Measurements from ENCODE around the gene DUSP28.
"Not testable (repeated sequence)": the region's sequence is repeated elsewhere in the genome, so short reads cannot be mapped to it uniquely, and the experiment has no call there.

DUSP28 gene

DNA sequence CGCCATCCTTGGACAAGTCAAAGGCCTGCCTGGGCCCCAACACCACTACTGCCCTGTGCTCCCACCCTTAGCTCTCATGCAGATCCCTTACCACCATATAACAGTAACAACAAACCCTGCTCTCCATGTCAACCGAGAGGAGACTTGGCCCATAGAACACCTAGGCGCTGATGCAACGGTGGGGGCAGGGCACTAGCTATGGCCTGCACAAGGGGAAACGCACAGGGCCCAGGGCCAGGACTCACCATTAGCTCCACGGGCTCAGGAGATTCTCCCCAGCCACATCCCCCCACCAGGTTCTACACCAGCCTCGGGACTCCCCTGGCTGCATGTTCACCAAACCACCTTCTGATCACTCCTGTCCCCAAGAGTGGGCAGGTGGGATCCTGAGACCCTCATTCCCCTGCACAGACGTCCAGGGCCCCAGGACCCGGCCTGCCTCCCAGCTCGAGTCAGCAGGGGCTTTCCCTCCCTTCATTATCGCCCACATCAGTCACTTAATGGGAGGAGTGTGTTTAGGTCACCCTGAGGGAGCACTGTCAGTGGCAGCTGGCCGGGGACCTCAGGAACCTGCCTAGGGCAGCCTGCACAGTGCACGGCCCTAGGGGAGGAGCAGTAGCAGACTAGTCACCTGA, 31.6 kb upstream of the DUSP28 start:
- no peak for DNase-seq

DNA sequence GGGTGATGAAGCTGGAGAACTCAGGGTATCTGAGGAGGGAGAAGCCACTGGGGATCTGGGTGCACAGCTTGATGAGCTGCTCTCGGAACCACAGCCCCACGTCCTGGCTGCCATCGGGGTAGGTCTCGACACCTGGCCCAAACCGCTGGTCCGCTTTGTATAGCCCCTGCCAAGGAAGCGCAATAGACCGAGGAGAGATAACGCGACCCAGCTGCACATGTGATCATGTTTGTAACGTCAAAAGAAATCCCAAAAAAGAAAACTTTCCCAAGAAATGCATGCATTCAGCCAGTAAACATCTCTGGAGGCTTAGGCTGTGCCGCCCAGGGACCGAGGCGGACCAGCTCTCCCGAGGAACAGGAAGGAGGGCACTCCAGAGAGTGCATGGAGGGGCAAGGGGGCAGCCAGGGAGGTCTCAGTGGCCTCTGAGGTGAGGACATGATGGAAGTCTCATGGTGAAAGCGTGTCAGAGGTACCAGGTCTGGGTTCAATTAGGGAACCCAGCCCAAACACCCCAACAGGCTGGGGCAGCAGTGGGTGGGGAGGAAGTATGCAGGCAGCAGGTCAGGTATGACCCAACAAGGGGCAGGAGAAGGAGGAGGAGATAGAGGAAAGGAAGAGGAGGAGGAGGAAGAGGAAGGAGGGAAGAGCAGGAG, 30.7 kb upstream of the DUSP28 start:
- DNase-seq = peak; percentile 41

DNA sequence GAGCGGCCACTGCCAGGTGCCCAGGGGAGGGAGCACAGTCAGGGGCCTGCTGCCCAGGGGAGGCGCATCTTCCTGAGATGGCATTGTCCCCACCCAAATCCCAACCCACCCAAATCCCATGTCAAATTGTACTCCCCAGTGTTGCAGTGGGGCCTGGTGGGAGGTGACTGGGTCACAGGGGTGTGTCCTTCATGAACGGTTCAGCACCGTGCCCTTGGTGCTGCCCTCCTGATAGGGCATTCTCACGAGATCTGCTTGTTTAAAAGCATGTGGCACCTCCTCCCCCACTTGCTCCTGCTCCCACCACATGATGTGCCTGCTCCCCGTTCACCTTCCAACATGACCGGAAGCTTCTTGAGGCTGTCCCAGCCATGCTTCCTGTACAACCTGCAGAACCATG, 30.0 kb upstream of the DUSP28 start:
- no peak for DNase-seq

DNA sequence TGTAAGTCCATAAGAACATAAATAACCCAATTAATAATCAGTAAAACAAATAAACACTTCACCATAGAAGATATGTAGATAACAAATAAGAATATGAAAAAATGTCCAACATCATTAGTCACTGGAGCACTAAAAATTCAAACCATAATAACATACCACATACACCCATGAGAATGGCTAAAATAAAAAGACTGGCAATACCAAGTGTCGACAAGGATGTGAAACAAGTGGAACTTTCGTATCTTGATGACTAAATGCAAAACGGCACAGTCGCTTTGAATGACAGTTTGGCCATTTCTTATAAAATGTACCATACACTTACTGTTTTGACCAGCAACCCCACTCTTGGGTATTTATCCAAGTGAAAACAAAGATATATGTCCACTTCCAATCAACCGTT, 29.1 kb upstream of the DUSP28 start:
- DNase-seq = no peak

DNA sequence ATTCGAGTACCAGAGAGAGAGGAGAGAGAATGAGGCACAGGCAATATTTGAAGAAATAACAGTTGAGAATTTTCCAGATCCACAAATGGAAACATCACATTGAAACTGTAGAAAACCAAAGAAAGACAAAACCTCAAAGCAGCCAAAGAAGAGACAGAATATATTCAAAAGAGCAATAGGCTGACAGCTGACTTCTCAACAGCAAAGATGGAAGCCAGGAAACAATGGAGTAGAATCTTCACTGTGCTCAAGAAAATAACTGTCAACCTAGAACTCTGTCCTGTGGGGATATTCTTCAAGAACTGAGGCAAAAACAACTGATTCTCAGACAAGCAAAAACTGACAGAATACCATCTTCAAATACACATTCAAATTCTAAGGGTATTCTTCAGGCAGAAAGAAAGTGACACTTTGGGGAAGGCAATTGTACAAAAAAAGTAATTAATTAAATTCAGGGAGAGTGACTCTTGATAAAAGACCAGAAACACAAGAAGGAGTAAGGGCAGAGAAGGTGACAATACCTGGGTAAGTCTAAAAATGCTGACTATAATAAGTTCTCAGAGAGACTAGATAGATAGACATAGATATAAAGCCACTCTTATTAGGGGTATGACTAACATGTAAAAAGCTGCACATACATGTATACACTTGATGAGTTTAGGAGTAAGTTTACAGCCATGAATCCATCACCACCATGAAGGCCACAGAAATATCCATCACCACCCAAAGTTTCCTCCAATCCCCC, 28.0 kb upstream of the DUSP28 start:
- DNase-seq = no peak

DNA sequence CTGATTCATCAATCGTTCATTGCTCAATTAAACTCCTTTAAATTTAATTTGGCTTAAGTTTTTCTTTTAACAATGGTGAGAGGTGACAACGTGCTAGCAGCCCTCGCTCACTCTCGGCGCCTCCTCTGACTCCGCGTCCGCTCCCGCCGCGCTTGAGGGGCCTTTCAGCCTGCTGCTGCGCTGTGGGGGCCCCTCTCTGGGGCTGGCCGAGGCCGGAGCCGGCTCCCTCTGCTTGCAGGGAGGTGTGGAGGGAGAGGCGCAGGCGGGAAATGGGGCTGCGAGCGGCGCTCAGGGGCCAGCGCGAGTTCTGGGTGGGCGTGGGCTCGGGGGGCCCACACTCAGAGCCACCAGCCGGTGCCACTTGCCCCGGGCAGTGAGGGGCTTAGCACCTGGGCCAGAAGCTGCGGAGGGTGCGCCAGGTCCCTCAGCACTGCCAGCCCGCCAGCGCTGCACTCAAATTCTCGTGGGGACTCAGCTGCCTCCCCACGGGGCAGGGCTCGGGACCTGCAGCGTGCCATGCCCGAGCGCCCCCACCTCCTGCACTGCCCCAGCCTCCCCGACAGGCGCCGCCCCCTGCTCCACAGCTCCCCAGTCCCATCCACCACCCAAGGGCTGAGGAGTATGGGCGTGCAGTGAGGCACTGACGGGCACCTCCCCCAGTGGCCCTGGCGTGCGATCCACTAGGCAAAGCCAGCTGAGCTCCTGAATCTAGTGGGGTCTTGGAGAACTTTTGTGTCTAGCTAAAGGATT, 22.0 kb upstream of the DUSP28 start:
- peak; percentile 38 for DNase-seq

DNA sequence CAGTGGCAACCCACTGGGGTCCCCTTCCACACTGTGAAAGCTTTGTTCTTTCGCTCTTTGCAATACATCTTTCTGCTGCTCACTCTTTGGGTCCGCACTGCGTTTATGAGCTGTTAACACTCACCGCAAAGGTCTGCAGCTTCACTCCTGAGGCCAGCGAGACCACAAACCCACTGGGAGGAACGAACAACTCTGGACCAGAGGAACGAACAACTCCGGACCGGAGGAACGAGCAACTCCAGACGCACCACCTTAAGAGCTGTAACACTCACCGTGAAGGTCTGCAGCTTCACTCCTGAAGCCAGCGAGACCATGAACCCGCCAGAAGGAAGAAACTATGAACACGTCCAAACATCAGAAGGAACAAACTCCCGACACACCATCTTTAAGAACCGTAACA, 21.1 kb upstream of the DUSP28 start:
- DNase-seq = not testable (repeated sequence)

DNA sequence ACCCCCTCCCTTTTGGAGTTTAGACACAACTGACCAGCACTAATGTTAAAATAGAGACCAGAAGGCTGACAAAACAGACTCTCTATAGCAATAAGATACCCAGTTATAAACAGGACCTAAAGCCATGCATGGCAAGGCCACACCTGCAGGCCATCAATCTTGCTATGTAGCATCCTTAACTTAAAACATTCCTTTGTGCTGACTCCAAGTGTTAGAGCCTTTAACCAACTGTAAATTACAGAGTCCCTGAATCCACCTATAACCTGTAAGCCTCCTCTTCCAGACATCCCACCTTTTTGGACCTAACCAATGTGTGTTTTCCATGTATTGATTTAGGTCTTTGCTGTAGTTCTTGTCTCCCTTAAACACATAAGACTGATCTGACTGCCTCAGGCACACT, 20.3 kb upstream of the DUSP28 start:
- no peak for DNase-seq

DNA sequence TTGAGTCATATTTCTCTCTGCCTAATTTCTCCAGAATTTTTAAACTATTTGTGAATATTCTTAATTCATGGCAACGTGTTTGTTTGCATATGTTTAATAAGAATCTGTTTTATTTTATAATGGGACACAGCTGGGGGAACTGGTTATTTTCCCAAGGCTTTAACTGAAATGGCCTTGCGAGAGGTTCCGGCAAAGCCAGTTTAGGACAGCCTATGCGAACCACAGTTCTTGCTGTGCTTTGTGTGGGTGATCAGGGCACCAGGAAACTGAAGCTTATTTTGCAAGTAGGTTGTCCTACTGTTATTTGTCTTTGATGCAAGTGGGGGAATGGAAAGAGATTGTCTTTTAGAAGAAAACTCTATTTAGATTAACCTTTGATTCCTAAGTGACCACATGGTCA, 8.9 kb upstream of the DUSP28 start:
- no peak for DNase-seq

DNA sequence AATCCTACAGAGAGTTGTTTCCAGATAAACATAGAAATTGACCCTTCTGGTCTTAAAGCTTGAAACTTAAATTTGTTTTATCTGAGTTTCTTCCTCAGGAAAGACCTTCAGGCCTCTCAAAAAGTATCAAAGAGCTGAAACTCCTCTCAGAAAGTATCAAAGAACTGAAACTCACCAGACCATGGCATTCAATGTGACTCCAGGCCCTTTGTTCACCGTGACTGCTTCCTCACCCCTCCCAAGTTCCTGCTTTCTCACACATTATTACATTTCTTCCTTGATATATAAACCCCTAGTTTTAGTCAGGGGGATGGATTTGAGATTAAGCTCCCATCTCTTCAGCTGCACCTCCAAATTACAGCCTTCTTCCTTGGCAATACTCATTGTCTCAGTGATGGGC, 8.3 kb upstream of the DUSP28 start:
- no peak for DNase-seq

DNA sequence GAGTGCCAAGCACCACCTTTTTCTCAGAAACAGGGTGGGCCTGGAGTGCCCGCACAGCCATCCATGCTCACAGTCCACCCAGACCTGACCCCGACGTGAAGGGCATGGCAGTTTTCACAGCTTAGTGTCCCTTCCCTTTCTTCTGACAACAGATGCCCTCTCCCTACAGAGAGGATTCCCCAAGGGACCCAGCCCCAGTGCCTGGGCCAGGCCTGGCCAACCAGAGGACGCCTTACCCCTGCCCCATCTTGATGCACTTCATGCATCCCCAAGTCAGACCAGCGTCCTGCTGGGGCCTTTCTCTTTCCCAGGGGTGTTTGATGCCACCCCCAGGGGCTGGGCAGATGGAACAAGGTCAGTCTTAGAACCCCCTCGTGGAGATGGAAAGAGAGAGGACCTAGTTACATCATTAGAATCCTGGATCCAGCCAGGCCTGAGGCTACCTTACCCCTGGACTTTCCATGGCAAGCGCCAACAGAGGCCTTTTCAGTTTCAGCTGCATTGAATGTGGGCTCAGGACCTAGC, 6.1 kb upstream of the DUSP28 start:
- no peak for DNase-seq

DNA sequence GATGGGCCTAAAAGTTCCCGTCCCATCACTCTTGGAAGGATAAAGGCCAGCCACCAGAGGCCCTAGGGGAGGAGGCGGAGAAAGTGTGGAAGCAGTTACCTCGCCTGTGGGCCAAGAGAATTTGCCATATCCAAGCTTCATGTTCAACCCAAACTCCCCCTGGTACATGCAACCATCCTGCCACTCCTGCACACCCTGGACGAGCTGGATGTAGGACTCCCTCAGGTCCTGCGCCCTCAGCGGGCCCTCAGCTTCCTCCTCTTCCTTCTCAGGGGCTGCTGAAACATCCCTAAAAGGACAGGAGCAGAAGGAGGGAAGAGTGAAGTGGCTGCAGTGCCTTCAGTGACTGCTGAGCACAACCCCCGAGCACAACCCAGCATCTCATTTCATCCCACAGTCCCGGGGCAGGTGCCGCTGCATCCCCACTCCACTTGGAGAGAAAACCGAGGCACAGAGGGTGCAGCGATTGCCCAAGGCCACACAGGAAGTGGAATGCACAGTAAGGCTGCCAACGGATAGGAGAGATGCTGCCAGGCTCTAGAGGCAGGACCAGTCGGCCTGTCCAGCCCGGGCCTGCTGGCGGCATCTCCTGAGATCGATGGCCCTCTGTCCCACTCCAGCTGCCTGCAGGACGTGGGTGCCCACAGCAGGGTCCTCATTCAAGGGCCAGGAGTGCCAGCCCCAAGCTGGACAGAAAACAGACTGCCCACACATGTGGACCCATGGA, 5.2 kb upstream of the DUSP28 start:
- no peak for DNase-seq

DNA sequence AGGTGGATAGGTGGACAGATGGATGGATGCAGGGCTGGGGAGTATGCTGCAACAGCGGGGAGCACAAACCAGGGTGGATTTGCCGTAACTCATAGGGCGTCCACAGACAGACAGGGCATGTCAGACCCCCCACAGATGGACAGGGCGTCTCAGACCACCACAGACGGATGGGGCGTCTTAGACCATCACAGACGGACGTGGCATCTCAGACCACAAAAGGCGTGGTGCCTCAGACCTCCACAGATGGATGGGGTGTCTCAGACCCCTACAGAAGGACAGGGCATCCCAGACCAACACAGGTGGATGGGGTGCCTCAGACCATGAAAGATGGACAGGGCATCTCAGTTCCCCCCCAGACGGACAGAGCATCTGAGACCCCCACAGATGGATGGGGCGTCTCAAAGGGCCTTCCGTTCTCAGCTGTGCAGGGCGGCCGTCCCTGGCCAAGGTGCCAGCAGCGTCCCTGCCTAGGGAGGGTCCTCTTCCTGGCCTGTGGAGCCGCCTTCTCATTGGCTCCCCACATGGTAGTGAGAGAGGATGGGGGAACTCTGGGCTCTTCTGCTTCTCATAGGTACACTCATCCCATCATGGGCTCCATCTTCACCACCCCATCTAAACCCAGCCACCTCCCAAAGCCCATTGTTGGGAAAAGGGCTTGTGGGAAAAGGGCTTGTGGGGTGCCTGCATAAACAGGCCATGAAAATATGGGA, 4.5 kb upstream of the DUSP28 start:
- no peak for DNase-seq

DNA sequence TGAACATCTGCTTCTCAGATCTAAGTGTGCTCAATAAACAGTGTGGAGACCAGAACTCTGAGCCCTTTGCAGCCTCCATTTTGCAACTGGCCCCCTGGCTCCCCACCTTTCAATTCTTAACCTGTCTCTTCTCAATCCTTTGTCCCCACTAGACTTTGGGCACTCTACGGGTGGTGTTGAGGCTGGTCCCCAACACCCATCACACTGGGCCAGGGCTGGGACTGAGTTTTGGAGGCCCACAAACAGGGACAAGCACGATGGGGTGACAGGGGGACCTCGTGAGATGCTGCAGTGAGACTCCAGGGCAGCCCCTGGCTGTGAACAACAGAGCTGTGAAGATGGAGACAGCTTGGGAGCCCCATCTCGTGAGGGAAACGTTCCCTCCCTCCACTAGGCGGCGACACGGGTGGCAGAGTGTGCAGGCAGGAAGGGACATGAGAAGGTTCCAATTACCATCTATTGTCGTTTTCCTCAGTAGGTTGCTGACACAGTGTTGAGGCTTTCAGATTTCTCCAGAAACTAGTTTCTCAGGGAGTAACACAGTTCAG, 3.5 kb upstream of the DUSP28 start:
- peak; percentile 68 for DNase-seq

DNA sequence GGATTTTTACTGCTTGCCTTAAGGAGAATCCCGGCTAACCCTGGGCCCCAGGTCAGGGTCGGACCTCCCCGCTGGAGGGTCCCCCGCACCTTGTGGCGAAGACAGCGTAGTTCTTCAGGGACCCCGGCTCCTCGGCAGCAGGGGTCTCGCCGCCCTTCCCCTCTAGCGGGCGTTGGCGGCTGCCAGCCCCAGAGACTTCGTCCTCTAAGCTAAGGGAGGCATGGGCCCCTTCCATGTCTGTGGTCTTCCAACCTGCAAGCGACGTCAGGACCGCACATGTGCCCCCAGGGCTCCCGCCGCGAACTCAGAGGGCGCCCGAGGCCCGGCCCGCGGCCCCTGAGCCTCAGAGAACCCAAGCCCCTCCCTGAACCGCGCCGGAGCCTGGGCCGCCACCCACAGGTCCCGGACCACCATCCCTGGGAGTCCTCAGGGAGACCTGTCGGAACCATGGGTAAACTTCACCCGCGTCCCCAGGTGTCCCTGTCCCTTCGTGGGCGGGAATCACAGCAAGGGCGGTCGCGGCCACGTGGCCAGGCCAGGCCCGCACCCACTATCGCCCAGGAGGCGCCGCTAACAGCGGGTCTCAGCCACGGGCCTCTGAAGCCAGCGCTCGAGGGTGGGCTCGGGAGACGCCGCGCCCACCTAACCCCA, 2.9 kb upstream of the DUSP28 start:
- peak; percentile 56 for DNase-seq

DNA sequence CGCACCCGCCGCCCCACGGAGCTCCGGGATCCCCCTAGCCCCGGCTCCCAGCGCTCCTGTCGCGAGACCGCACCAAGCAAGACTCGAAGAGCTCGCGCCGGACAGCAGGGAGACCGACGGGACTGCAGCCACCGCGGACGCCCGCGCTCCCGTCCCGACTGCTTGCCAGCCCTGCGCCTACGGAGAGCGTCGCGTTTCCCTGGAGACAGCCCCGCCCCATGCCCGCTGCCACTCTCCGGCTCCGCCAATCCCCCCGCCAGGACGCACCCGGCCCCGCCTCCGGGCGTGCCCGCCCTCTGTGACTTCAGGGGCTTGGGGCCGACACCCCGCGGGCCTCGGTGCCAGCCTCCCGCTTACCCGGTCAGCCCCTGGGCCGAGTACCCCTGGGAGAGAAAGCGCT, 2.3 kb upstream of the DUSP28 start, which contains the start of gene ANKMY1:
Gene ANKMY1 (minus strand): TSS at position 181 of the 400 bp plus-strand sequence. CDS start 653 bp downstream, outside the sequence.
- peak; percentile 83 for DNase-seq

DNA sequence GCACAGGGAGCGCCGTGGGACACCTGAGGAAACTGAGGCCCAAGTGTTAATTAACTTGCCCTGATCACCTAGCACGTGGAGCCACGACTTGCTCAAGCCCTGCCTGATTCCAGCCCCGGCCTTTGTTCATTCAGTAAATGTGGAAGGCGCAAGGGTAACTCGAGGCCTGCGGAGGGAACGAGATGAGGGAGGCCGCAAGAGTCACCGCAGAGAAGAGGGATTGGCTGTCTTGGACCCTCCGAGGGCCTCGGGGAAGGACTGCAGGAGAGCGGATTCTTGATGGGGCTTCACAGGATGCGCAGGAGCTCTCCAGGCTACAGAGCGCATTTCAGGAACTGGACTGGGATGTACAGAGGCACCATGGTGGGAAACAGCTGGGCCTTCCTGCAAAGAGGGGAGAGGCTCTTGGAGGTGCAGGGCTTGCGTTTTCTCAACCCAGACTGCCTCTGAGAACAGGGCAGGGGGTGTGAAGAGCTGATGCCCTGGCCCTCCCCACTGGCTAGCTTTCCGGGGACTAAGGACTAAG, 1.9 kb upstream of the DUSP28 start:
- DNase-seq = no peak

DNA sequence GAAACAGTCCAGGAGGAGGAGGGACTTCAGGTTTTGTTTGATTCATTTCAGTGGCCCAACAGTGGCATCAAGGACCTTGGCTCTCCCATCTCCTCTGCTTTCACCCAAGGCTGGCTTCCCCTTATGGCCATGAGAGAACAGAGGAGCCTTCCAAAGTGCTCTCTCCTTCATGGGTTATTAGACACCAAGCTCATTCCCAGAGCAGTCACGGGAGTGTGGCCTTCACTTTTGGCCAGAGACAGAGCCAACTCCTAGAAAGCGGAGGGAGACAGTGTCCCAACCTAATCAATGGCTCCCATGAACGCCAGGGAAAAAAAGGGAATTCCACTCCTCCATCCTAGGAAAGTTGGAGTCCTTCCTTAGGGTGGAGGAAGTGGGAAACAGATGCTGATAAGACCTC, 871 bp upstream of the DUSP28 start:
- DNase-seq = peak; percentile 35

DNA sequence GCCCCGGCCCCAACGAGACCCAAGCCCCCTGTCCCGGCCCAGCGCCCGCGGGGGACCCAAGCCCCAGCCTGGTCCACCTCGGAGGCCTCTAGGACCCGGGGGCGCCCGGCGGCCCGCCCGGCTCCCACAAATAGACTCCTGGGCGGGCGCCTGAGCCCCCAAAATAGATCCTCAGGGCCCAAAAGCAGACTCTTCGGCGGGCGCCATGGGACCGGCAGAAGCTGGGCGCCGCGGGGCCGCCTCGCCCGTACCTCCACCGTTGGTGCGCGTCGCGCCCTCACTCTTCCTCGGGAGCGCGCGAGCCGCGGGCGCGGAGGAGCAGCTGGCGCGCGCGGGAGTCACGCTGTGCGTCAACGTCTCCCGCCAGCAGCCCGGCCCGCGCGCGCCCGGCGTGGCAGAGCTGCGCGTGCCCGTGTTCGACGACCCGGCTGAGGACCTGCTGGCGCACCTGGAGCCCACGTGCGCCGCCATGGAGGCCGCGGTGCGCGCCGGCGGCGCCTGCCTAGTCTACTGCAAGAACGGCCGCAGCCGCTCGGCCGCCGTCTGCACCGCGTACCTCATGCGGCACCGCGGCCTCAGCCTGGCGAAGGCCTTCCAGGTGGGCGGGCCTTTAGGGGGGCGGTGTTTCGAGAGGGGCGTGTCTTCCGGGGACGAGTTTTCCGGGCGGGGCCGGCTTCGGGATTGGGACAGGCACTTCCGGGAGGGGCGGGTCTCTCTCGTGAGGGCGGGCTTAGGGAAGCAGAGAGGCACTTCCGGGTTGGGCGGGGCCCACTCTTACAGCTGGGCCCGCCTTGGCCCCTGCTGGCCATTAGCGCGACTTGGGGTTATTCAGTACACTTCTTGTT, 545 bp downstream of the DUSP28 start:
- DNase-seq = peak; percentile 99

Measured in islet precursor cell (in vitro differentiated cells).